Activated CD8-positive, alpha-beta T cell treated with anti-CD3 and anti-CD28 coated beads for 36 hours (primary cell): ENCODE measurements around the gene ATP6V1G3. TPM values are rescaled to one million over a fixed set of nuclear protein-coding genes. Genes with fewer than 3 reads are reported as not detected.
"Not testable (repeated sequence)": the region's sequence is repeated elsewhere in the genome, so short reads cannot be mapped to it uniquely, and the experiment has no call there.

Experiments used
- ATAC-seq: fragments of 200-7000 bp; cut with Tn5 transposase; one replicate; pipeline ENCODE4 v1.10.0; 2021; ENCODE audit warnings: mild to moderate bottlenecking, moderate library complexity
- CTCF ChIA-PET: fragments of 350-600 bp; sonication (Branson Sonifier 250); formaldehyde crosslinking; loops from one replicate; lab custom pipeline; 2021; ENCODE audit warnings: antibody characterized with exemption; lab: Charles Lee
- POLR2A ChIA-PET: fragments of 350-600 bp; sonication (Branson Sonifier 250); formaldehyde crosslinking; loops from one replicate; lab custom pipeline; 2021; ENCODE audit warnings: antibody characterized with exemption; lab: Charles Lee
- DNase-seq: peaks from one replicate; pipeline ENCODE4 v3.0.0-alpha.2; 2020
- H3K27ac Mint-ChIP-seq: one replicate; pipeline ENCODE4 v1.8.0; 2021; ENCODE audit warnings: mild to moderate bottlenecking, mixed read lengths
- H3K27me3 Mint-ChIP-seq: one replicate; pipeline ENCODE4 v1.8.0; 2021; ENCODE audit warnings: mixed read lengths
- H3K36me3 Mint-ChIP-seq: one replicate; pipeline ENCODE4 v1.8.0; 2021; ENCODE audit warnings: low read depth, mixed read lengths
- H3K4me1 Mint-ChIP-seq: one replicate; pipeline ENCODE4 v1.8.0; 2021; ENCODE audit warnings: low read depth, mixed read lengths
- H3K4me3 Mint-ChIP-seq: one replicate; pipeline ENCODE4 v1.8.0; 2021; ENCODE audit warnings: mild to moderate bottlenecking, moderate library complexity, mixed read lengths
- H3K9me3 Mint-ChIP-seq: one replicate; pipeline ENCODE4 v1.8.0; 2021; ENCODE audit warnings: mixed read lengths
- CTCF ChIP-seq: fragments of 200-600 bp; IDR thresholded peaks from one replicate; pipeline ENCODE4 v1.8.0; 2022; ENCODE audit warnings: antibody characterized with exemption, mild to moderate bottlenecking
- intact Hi-C: fragments of 100-400 bp; cut with micrococcal nuclease; formaldehyde crosslinking; loops from one replicate; pipeline ENCODE4 v1.10.0; 2022
- total RNA-seq, 2 experiments: library from RNA; stranded (reverse); gene quantifications; one replicate each; pipeline ENCODE4 v1.2.3, GENCODE V29; 2021

ATP6V1G3 gene
- total RNA-seq: not detected

GRCh38 chr1:198540580-198540979 is at the start of gene ATP6V1G3:
ATP6V1G3 (minus strand) TSS chr1:198540680; CDS start chr1:198540650, 30 bp downstream.
- no peak for TF ChIP-seq CTCF
- ATAC-seq: no peak
- peaks cover 71% of the 10 kb centered on the region for H3K4me1 Mint-ChIP-seq
- H3K4me3 Mint-ChIP-seq: no peak within 1 kb of the TSS
- H3K27me3 Mint-ChIP-seq: no peaks in the 10 kb centered on the region
- no peak within 1 kb of the TSS for H3K27ac Mint-ChIP-seq
- H3K36me3 Mint-ChIP-seq: no peaks in the 10 kb centered on the region
- CTCF ChIA-PET: interaction anchor here (1.2 to 1.6 kb wide), 4 partner anchors 9 to 49 kb away, joined by 3 to 4 read pairs (median 4); no protein-coding TSS in a partner anchor
- intact Hi-C loops: no loop called here
- no peak for DNase-seq
- no peaks in the 10 kb centered on the region for H3K9me3 Mint-ChIP-seq
- POLR2A ChIA-PET: interaction anchor here (1.3 kb wide), 1 partner anchor 66 kb away, joined by 4 read pairs; no protein-coding TSS in a partner anchor

- Mint-ChIP-seq H3K36me3 (peaks cover 25% of the 10 kb centered on the region), H3K27me3 (no peaks in the 10 kb centered on the region), H3K4me1 (peaks cover 5% of the 10 kb centered on the region), H3K27ac (no peak overlapping the region), H3K9me3 (peaks cover 35% of the 10 kb centered on the region), H3K4me3 (no peak overlapping the region)
- POLR2A ChIA-PET: interaction anchor here (0.6 to 1.0 kb wide), 2 partner anchors 36 to 84 kb away, joined by 3 read pairs; no protein-coding TSS in a partner anchor
- DNase-seq (no peak), ATAC-seq (no peak)
- CTCF ChIA-PET: interaction anchor here (1.1 to 1.3 kb wide), 2 partner anchors 17 to 27 kb away, joined by 3 to 4 read pairs; no protein-coding TSS in a partner anchor
- intact Hi-C loops: no loop called here
- TF ChIP-seq CTCF: no peak
Measured at GRCh38 chr1:198588845-198589244, 48.4 kb upstream of the ATP6V1G3 start.

- no peak overlapping the region for H3K27ac Mint-ChIP-seq
- H3K27me3 Mint-ChIP-seq: no peaks in the 10 kb centered on the region
- CTCF ChIA-PET: no interaction called here
- no peak overlapping the region for H3K4me3 Mint-ChIP-seq
- H3K9me3 Mint-ChIP-seq: peaks cover 28% of the 10 kb centered on the region
- no peak for ATAC-seq
- H3K4me1 Mint-ChIP-seq: peaks cover 4% of the 10 kb centered on the region
- H3K36me3 Mint-ChIP-seq: peaks cover 12% of the 10 kb centered on the region
- TF ChIP-seq CTCF: no peak
- POLR2A ChIA-PET: no interaction called here
- no peak for DNase-seq
- intact Hi-C loops: no loop called here
Measured at GRCh38 chr1:198584163-198584562, 43.7 kb upstream of the ATP6V1G3 start.

- peaks cover 22% of the 10 kb centered on the region for H3K9me3 Mint-ChIP-seq
- H3K27me3 Mint-ChIP-seq, H3K4me3 Mint-ChIP-seq, ATAC-seq, DNase-seq, H3K27ac Mint-ChIP-seq, H3K36me3 Mint-ChIP-seq, intact Hi-C loops, H3K4me1 Mint-ChIP-seq, POLR2A ChIA-PET: not testable (repeated sequence)
- CTCF ChIA-PET: interaction anchor here (0.8 kb wide), 1 partner anchor 15 kb away, joined by 3 read pairs; no protein-coding TSS in a partner anchor
Measured at GRCh38 chr1:198583209-198583802, 42.8 kb upstream of the ATP6V1G3 start.

GRCh38 chr1:198577444-198577843 is 37.0 kb upstream of the ATP6V1G3 start:
- DNase-seq (no peak), ATAC-seq (no peak)
- Mint-ChIP-seq H3K9me3 (peaks cover 15% of the 10 kb centered on the region), H3K27ac (no peak overlapping the region), H3K27me3 (no peaks in the 10 kb centered on the region), H3K4me3 (no peak overlapping the region), H3K4me1 (peaks cover 12% of the 10 kb centered on the region), H3K36me3 (peaks cover 3% of the 10 kb centered on the region)
- no peak for TF ChIP-seq CTCF
- ChIA-PET CTCF (no interaction called here), POLR2A (no interaction called here)
- intact Hi-C loops: no loop called here
